HG02759 (cell line): ENCODE measurements around the gene HOXB7.

Experiments
- ATAC-seq: cut with Tn5 transposase; IDR thresholded peaks from one replicate; pipeline ENCODE4 v1.9.1; 2021; ENCODE audit warnings: mild to moderate bottlenecking, moderate library complexity; ENCODE audit not compliant: unreplicated experiment

Gene HOXB7

DNA sequence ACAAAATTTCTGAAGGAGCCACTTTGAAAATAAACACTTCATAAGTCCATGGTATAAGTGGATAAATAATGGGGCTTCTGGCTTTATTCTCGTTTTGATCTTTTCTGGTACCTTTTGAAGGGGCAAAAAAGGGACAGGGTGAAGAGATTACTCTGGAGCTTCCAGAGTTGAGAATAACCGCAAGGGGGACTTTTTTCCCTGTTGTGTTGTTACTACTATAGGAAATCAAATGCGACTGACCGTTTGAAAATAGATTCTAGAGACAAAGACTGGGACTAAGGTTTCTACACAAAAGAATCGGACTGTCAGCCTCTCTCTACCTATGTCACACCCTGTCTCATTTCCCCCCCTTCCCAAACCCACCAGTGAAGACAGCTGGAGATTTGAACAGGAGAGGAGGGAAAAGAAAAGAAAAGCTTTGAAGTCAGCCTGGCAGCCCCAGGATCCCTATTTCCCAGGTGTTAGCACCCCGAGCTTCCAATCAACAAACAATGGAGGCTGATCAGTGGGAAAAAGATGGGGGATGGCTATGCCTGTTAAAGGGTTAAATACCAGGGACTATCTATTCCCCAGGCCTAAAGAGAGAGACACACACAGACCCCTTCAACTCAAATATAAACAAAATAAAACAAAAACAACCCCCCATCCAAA, 41.0 kb downstream of the HOXB7 start:
- ATAC-seq, result no peak

DNA sequence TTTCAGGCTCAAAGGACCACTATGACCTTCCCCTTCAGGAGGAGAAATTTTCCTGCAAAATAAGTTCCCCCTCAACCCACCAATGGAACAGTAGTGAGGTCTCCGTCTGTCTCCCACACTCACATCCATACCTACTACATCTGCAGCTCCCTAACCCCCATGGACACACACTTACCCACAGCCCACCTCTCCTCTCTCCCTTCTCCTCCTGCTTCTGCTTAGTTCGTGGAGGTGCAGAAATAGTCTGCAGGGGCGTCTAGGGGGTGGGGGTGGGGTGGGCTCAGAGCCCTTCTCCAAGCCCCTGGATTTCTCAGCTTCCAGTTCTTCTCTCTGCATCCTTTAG, 41.6 kb downstream of the HOXB7 start:
- ATAC-seq, result no peak

DNA sequence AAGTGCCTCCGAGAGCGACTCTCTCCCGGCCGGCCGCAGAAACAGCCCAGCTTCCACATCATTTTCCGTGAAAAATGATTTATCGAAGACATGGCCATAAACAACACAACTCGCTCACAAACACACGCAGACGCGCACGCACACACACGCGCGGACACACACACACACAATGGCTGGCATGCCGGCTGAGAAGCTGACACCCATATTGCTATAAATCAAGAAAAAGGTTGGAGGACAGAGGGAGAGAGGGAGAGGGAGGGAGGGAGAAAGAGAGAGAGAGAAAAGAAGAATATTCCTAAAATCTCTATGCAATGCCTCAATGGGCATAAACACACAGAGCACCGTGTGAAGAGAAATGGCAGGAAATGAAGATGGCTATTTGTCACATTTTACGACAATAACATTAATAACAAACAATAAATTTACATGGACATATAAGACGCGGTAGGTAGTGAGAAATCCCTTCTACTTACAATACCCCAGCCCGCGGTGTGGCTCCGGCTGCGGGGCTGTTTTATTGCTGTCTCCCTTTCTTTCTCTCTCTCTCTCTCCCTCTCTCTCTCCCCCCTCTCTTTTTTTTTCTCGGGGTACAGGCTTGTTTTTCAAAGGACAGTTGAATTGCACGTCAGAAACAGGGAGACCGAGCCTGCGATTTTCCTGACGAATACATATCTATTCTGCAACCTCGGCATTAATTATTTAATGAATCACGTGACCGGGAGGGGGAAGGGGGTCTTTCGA, 42.1 kb downstream of the HOXB7 start:
- ATAC-seq, result no peak

- ATAC-seq, result no peak
These were observed 43.0 kb downstream of the HOXB7 start for GRCh38 chr17:48567646-48568354.

GRCh38 chr17:48567209-48567608, 43.6 kb downstream of the HOXB7 start:
- ATAC-seq, result no peak

GRCh38 chr17:48566717-48567116, 44.1 kb downstream of the HOXB7 start:
- ATAC-seq, result no peak

DNA sequence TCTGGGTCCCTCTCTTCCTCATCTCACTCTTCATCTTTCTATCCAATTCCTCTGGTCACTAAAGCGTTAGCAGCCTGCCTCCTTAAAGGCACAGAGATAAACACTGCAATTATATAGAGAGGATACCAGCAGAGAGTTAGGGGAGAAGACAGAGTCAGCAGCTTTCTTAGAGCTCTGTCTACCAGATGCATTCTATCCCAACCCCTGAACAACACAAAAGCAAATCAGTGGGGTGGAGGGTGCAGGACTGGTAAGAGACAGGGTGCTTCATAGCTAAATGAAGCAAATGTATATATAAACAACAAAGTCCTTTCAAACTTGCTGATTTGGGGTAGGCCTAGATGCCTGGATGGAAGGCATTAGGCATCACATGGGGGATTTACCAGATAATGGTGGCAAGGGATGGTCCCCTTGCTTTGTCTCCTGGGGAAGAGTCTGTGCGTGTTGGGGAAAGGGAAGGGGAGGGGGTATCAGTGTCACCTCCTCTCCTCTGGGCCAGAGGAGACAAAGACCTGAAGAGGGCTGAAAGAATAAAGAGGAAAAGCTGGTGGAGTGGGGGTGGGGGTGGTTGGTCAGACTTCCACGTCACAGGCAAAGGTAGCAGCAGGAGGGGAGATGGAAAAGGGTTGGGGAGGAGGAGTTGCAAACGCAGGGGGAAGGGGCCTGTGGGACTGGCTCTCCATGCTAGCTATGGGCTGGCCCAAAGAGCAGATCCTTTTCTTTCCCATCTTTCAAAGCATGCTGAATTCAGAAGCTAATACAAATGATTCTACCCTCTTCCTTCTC, 44.7 kb downstream of the HOXB7 start:
- ATAC-seq, result no peak

- ATAC-seq, result no peak
These were observed 45.7 kb downstream of the HOXB7 start for GRCh38 chr17:48565022-48565554.

GRCh38 chr17:48564188-48565021, 46.4 kb downstream of the HOXB7 start:
- no peak for ATAC-seq

DNA sequence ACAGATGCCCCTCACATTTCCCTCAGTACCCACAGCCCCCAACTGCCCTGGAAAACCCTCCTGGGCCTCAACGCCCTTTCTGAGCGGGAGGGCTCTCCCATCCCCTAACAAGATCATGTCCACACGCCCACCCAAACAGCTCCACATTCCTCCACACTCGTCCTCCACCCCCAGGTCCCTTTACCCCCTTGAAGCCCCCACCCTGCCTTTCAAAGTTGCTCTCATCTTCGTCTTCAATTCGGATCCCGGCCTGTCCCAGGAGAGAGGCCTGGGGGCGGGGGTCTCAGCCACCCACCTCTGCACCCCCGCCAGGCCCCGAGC, 47.0 kb downstream of the HOXB7 start:
- ATAC-seq, result no peak

GRCh38 chr17:48563385-48563838, 47.4 kb downstream of the HOXB7 start:
- no peak for ATAC-seq

GRCh38 chr17:48562934-48563333, 47.9 kb downstream of the HOXB7 start:
- no peak for ATAC-seq

DNA sequence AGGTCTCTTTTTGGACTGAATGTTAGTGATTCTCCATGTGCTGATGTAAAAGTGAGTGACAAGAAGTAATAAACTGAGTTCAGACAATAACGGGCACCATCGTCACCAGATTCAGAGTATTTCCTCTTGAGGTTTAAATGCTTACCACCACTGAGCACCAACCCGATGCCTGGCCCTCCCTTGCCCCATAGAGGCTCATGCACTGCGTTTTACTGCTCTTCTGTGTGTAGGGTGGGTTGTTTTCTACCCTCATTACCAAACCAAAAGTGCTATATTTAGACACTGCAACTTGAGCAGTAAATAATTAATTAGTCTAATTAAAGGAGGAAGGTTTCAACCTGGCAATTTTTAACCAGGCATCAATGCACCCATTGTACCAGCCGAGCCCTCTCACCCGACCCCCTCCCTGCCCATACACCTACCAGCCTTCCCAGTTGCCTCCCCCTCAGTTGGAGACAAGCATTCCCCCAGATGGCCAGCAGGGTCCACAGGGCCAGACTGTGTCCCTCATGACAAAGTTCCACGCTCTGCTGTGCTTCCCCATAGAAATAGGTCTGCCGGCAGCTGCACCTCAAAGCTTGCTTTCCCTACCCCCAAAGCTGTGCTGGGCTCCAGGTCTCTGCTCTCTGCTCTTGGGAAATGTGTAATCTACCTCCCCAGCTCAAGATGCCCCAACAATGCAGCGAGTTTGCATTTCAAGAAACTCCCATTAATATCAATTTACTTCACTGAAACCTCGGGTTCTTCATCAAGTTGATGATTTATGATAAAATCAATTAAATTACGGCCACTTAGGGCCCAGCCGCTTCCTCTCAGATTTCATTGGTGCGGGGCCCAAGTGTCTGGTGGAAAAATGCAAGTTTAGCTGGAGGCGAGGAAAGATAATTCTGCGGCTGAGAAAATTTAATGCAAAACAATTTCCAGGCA, 48.7 kb downstream of the HOXB7 start:
- peak; percentile 75 for ATAC-seq

DNA sequence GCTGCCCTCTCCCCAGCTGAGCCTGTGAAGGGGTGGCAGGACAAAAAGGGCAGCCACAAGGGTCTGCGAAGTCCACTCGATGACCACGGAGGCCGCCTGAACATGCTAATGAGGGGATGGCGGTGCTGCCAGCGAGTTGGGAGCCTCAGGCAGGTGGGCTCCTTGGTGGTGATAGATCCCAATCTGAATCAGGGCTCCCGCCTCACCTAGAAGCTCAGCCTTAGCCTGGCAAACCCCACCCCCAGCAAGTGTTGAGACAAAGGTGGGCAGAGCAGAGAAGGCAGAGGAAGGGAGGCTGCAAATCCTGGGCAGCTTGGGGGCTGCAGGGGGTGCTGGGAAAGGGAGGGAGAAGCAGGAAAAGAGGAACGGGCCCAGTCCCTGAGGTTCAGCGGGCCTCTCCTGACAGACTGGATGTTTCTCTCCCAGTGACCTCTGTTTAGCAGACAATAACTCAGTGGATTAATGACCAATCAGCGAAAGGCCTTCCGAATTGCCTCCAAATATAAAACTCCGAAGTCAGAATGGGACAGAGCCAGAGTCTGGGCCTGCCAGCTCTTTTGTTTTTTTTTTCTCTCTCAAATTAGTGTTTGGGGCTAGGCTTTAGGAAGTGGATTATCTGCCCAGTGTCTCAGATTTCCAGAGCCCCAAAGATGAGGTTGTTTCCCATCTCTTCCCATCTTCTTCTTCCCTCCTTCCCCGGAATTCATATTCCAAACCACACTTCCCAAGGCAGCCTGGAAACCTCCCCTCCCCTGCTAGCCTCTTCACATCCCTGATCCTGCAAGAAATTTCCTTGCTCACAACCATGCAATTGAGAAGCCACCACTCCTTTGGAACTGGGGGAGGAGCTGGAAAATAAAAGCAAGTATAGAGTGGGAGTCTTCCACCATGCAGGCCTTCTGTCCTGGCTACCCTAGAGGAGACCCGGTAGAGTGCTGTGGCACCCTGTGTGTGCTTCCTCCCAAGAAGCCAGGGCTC, 50.7 kb downstream of the HOXB7 start:
- no peak for ATAC-seq

DNA sequence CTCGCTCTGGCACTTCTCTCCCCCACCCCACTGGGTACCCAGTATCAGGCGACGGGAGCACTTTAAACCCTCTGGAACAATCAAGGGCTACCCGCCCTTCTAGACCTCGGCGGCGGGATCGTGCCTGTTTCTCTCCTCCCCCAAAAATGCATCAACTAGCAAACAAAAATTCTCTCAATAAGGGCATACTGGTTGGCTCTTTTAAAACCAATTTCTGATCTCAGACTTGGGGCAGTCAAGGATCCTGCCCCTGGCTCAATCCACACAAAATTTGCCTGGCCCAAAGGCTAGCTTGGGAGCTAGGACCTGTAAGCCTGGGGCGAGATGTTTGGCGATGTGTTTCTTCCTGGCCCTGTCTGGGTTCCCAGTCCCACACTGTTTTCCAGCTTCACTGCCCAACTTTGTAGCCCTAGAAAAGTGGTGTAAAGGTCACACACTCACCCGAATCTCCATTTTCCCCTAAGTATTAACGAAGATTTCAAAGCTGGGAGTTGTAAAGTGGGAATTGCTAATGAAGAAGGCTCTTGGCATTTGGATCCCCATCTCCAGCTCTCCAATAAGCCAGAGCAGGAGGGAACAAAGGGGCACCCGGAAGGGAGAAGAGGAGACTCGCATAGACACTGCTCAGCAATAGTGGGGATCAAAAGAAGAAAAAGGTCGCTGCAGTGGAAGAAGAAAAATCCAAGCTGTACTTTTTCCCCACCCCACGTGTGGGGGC, 51.5 kb downstream of the HOXB7 start:
- no peak for ATAC-seq

DNA sequence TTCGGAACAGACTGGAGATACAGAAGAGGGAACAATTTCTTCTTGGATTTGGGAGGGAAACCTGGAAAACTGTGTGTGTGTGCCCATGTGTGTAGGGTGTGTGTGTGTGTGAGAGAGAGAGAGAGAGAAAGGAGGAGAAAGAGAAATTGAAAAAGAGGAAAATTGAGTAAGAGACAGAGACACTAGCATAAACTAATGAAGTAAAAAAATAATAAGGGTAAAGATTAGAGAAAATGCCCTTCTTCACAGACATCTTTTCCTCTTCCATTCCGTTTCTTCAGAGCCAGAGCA, 52.0 kb downstream of the HOXB7 start:
- ATAC-seq, result no peak

- no peak for ATAC-seq
These were observed 52.6 kb downstream of the HOXB7 start for GRCh38 chr17:48558057-48558830.
